IPS DF 19.7 (cell line): ENCODE results near the gene RAF1.
A peak's percentile ranks its signal among the peaks of the same experiment; 100 is the strongest.
"Not testable (repeated sequence)": the region's sequence is repeated elsewhere in the genome, so short reads cannot be mapped to it uniquely, and the experiment has no call there.

ENCODE experiments used
- DNase-seq: peaks from one replicate; pipeline ENCODE4 v3.0.0-alpha.2; 2013; ENCODE audit warnings: low read depth, low spot score

RAF1 gene

GRCh38 chr3:12663936-12664908, at the start of gene RAF1:
Gene RAF1, minus strand, starts transcription at chr3:12664117. Its CDS starts 45,396 bp downstream, at chr3:12618721.
- peak; percentile 94 for DNase-seq

- no peak for DNase-seq
Measured at GRCh38 chr3:12710062-12710461, 46.1 kb upstream of the RAF1 start.

GRCh38 chr3:12709334-12709733, 45.4 kb upstream of the RAF1 start:
- DNase-seq = no peak

DNA sequence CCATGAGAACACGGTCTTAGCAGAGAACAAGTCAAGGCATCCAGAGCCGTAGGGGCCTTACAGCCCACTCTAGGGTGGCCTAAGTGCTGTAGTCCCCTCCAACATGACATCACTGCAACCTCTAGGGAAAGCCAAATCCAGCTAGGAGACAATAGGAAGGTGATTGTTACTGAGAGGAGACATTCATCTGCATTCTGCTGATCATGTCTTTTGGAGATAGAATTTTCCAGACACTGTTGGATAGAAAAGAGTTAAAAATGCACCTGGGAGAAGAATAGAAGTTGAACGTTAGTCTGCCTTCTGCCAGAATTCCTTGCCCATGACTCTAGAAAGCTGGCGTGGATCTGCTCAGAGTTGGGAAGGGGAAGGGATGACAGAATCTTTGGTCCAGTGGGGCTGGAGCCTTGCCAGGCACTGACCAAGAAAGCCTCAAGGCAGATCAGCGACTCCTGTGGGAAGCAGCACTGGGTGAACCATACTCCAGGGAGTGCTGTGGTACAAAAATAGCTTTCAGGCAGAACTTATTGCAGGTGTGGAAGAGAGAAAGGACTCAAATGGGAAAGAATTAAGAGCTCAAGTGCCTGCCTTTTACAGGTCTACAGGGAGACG, 44.8 kb upstream of the RAF1 start:
- DNase-seq = no peak

GRCh38 chr3:12707449-12707848, 43.5 kb upstream of the RAF1 start:
- no peak for DNase-seq

DNA sequence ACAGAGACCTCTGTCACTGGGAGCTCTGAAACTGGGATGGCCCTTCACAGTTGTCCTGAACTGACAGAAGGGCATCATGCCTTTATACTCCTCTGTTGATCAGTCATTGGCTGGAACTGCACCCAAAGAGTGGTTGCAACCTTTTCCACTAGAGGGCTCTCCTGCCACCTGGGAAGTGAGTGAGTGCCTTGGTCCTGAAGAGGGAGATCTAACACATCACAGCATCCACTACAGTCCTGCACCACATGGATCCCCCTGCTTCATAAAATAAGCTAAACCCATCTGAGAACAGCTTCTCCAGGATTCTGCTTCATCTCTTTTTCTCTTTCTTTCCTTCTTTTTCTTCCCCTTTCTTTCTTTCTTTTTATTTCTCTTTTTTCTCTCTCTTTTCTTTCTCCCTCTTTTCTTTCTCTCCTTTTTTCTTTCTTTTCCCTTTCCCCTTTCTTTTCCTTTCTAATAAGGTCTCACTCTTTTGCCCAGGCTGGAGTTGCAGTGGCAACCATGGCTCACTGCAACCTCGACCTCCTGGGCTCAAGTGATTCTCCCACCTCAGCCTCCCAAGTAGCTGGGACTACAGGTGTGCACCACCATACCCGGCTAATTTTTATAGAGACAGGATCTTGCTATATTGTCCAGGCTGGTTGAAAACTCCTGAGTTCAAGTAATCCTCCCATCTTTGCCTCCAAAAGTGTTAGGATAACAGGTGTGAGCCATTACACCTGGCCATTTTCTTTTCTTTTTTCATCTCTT, 42.8 kb upstream of the RAF1 start:
- peak; percentile 75 for DNase-seq

- no peak for DNase-seq
Measured at GRCh38 chr3:12705981-12706380, 42.1 kb upstream of the RAF1 start.

DNA sequence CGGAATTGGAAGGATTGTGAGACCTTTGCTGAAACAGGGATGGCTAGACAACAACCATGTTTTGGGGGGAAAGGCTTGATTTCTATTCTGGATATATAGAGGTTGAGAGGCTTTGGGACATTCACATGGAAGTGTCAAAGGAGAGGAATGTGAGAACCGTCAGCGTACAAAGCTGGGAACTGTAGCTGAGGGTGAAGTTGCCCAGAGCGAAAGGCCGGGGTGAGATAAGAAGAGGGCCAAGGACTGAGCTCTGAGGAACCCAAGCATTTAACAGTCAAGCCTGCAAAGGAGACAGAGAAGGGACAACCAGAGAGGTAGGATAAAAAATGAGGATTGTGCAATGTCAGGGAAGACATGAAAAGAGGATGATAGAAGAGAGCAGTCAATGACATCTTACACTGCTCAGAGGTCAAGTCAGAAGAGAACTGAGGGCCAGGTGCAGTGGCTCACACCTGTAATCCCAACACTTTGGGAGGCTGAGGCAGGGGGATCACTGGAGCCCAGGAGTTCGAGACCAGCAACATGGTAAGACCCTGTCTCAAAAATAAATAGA, 41.5 kb upstream of the RAF1 start:
- no peak for DNase-seq

GRCh38 chr3:12702501-12702900, 38.6 kb upstream of the RAF1 start:
- no peak for DNase-seq

- not testable (repeated sequence) for DNase-seq
Measured at GRCh38 chr3:12701601-12702000, 37.7 kb upstream of the RAF1 start.

GRCh38 chr3:12700800-12701199, 36.9 kb upstream of the RAF1 start:
- no peak for DNase-seq

- DNase-seq = no peak
Measured at GRCh38 chr3:12695916-12696315, 32.0 kb upstream of the RAF1 start.

- DNase-seq = no peak
Measured at GRCh38 chr3:12695112-12695511, 31.2 kb upstream of the RAF1 start.

DNA sequence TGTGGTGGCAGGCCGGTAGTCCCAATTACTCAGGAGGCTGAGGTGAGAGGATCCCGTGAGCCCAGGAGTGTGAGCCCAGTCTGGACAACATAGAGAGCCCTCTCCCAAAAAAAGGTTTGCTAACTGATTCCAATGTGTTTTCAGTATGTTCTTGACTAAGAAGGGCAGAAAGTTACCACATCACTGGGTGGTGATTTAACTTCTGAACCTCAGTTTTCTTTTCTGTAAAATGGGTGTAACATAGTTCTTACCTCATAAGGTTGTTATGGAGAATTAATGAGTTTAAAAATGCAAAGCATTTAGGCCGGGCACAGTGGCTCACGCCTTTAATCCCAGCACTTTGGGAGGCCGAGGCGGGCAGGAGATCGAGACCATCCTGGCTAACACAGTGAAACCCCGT, 28.5 kb upstream of the RAF1 start:
- no peak for DNase-seq

DNA sequence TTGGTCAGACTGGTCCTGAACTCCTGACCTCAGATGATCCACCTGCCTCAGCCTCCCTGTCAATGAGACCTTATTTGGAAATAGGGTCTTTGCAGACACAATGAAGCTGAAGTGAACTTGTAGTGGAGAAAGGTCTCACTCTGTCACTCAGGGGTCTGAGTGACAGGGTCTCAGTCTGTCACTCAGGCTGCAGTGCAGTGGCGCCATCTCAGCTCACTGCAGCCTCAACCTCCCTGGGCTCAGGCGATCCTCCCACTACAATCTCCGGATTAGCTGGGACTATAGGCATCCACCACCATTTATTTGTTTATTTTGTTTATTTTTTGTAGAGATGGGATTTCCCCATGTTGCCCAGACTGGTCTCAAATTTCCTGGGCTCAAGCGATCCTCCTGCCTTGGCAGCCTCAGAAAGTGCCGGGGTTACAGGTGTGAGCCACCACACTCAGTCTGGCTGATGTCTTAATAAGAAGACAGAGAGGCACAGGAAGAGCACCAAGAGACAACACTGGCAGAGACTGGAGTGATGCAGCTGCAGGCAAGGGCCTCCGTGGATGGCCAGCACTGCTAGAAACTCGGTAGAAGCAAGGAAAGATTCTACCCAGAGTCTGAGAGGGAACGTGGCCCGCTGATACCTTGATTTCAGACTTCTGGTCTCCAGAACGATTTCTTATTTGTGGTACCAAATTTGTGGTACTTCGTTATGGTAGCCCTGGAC, 26.2 kb upstream of the RAF1 start:
- no peak for DNase-seq

DNA sequence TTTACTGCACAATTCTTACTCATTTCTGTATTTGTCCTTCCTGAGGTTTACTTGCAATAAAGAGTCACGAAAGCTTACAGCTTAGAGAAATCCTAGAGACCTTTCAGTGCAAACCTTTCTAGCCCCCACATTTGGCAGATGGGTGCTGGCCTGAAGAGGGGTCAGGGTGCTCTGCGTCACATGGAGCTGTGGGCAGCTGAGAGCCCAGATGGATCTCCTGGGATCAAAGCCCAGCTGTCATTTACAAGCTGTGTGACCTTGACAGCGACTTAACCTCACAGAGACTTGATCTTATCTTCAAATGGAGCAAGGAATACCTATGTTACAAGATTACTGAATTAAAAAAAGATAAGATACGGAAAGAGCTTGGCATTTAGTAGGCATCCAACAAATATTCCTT, 24.0 kb upstream of the RAF1 start:
- DNase-seq = no peak

DNA sequence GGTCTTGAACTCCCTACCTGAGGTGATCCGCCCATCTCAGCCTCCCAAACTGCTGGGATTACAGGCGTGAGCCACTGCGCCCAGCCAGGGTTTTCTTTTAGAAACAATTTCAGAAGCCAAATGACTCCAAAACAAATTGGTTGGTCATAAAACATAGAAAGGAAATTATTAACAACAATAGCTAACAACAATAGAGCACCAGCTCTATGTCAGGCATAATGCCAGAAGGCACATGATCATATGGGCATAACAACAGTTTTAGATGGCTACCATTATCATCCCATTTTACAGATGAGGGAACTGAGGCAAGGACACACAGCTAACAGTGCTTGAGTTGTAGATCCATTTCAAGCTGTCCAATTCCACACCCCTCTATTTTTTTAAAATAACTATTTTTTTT, 22.2 kb upstream of the RAF1 start:
- DNase-seq = no peak

GRCh38 chr3:12681943-12682390, 18.1 kb upstream of the RAF1 start:
- no peak for DNase-seq

DNA sequence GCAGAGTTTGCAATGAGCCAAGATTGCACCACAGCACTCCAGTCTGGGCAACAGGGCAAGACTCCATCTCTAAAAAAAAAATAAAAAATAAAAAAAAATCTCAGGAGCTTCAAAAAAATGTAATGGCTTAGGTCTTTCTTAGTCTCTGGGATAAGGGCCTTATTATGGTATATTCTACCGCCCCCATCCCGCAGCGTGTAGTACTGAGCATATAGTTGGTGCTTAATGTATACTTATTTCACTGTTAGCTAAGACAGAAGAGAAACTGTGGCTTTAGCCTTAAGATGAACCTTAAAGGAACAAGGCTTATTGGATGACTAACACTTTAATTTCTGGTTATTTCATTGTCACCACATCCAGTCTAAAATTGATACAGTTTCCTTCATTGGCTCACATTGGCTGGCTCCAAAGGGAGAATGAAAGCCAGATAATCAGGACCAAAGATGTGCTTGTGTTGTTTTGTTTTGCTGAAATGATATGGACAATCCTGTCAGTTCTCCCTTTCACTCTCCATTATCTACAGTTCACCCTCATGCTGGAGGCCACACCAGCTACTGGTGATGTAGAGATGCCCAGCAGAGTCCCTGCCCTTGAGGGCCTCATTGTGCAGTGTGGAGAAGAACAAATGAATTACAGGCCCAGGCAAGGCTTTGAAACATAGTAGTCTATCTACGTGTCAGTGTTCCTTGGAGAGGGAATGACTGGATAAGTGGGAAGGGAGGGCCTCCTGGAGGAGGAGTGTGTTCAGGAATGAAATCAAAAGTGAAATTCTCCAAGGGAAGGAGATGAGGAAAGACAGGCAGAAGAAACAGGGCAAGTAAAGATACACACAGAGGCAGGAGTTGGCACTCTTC, 17.4 kb upstream of the RAF1 start:
- no peak for DNase-seq

GRCh38 chr3:12679468-12679867, 15.6 kb upstream of the RAF1 start:
- DNase-seq = no peak
